Duodenal mucosa (tissue), 2 donors: ENCODE data around the gene FRMD4A.
"Not testable (repeated sequence)": the region's sequence is repeated elsewhere in the genome, so short reads cannot be mapped to it uniquely, and the experiment has no call there.

ENCODE experiments used
- H3K27ac ChIP-seq: one replicate; pipeline ENCODE4 v1.7.0; 2013; ENCODE audit warnings: low read depth, low read length
- H3K27me3 ChIP-seq, 2 donors: one replicate each; pipeline ENCODE4 v1.7.0; 2013; ENCODE audit warnings: low read length in 2 of 2, control low read depth in 1 of 2; ENCODE audit not compliant: insufficient read depth in 2 of 2, control insufficient read depth in 1 of 2
- H3K36me3 ChIP-seq, 2 donors: one replicate each; pipeline ENCODE4 v1.7.0; 2013; ENCODE audit warnings: low read length in 2 of 2, control low read depth in 1 of 2; ENCODE audit not compliant: insufficient read depth in 2 of 2, control insufficient read depth in 1 of 2
- H3K4me1 ChIP-seq, 2 donors: one replicate each; pipeline ENCODE4 v1.7.0; 2013; ENCODE audit warnings: low read length in 2 of 2, control low read depth in 1 of 2; ENCODE audit not compliant: insufficient read depth in 2 of 2, control insufficient read depth in 1 of 2
- H3K4me3 ChIP-seq, 2 donors: one replicate each; pipeline ENCODE4 v1.7.0; 2013; ENCODE audit warnings: low read length in 2 of 2, low read depth in 1 of 2
- H3K9ac ChIP-seq, 2 donors: one replicate each; pipeline ENCODE4 v1.7.0; 2013; ENCODE audit warnings: low read length in 2 of 2, low read depth in 1 of 2
- H3K9me3 ChIP-seq, 2 donors: one replicate each; pipeline ENCODE4 v1.7.0; 2013; ENCODE audit warnings: low read length in 2 of 2, control low read depth in 1 of 2; ENCODE audit not compliant: control insufficient read depth in 1 of 2

FRMD4A gene

DNA sequence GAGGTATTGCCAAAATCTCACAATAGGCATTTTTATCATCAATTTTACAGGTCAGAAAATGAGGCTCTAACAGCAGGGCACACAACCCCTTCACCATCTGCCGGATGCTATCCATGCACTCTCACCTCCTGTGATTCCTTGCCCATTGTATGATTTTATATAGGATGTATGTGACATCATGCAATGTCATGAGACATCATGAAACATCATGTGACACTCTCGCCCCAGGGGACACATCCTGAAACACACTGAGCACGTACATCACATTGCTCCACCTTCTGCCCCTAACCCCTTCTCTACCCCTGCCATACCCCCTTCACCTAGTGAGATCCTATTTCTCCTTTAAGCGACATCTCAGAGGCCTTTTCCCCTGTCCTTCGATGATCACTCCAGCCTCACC, 189.4 kb downstream of the FRMD4A start:
- no peaks in the 10 kb centered on the region for H3K9me3 ChIP-seq
- no peak overlapping the region for H3K9ac ChIP-seq
- H3K27ac ChIP-seq: no peak overlapping the region
- no peaks in the 10 kb centered on the region for H3K4me1 ChIP-seq
- no peaks in the 10 kb centered on the region for H3K36me3 ChIP-seq
- no peak overlapping the region for H3K4me3 ChIP-seq
- no peaks in the 10 kb centered on the region for H3K27me3 ChIP-seq

- no peak overlapping the region for H3K9ac ChIP-seq
- no peaks in the 10 kb centered on the region for H3K9me3 ChIP-seq
- no peak overlapping the region for H3K27ac ChIP-seq
- H3K4me3 ChIP-seq: no peak overlapping the region
- no peaks in the 10 kb centered on the region for H3K36me3 ChIP-seq
- H3K27me3 ChIP-seq: peaks cover 0 to 2% of the 10 kb centered on the region in 2 donors
- H3K4me1 ChIP-seq: no peaks in the 10 kb centered on the region
Measured at GRCh38 chr10:14137391-14137790, 193.3 kb downstream of the FRMD4A start.

DNA sequence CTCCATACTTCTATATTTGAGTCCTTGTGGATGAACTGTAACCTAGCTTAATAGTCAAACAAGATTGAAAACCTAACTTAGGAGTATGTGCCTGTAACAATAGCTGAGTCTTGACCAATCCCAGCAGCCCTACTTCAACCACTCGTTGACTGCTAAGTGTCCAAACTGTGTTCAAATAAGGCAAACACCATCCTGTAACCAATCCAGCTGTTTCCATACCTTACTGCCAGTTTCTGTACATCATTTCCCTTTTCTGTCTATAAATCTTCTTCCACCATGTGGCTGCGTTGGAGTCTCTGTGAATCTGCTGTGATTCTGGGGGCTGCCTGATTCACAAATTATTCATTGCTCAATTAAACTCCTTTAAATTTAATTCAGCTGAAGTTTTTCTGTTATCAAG, 195.5 kb downstream of the FRMD4A start:
- not testable (repeated sequence) for H3K9ac ChIP-seq, H3K9me3 ChIP-seq, H3K27me3 ChIP-seq, H3K4me3 ChIP-seq, H3K4me1 ChIP-seq, H3K27ac ChIP-seq, H3K36me3 ChIP-seq

- Histone ChIP-seq H3K27me3 (peaks cover 0 to 2% of the 10 kb centered on the region in 2 donors), H3K27ac (no peak overlapping the region), H3K4me1 (no peaks in the 10 kb centered on the region), H3K36me3 (no peaks in the 10 kb centered on the region), H3K9ac (no peak overlapping the region), H3K4me3 (no peak overlapping the region), H3K9me3 (no peaks in the 10 kb centered on the region)
Measured at GRCh38 chr10:14134275-14134674, 196.4 kb downstream of the FRMD4A start.

- Histone ChIP-seq H3K36me3 (no peaks in the 10 kb centered on the region), H3K9me3 (no peaks in the 10 kb centered on the region), H3K4me1 (no peaks in the 10 kb centered on the region), H3K27ac (no peak overlapping the region), H3K27me3 (peaks cover 0 to 2% of the 10 kb centered on the region in 2 donors), H3K9ac (no peak overlapping the region), H3K4me3 (no peak overlapping the region)
Measured at GRCh38 chr10:14131261-14131960, 199.3 kb downstream of the FRMD4A start.

DNA sequence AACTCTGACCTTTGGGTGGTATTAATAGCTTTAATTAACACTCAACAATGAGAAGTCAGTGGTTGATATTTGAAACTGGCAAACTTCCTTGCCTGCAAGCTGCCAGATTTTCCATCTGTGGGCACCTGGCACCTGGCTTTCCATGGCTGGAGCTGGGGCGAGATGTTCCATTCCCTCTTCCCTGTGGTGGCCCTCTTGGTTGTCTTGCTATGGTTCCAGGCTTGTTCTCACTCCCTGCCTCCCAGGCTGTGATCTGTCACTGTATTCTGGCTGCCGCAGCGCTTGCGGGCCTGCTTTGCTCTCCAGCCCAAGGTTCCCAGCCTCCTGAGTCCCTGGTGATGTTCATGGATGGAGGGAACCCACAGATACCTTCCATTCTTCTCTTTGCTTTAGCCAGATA, 201.0 kb downstream of the FRMD4A start:
- H3K4me1 ChIP-seq: no peaks in the 10 kb centered on the region
- H3K4me3 ChIP-seq: no peak overlapping the region
- H3K9me3 ChIP-seq: no peaks in the 10 kb centered on the region
- no peak overlapping the region for H3K27ac ChIP-seq
- H3K36me3 ChIP-seq: no peaks in the 10 kb centered on the region
- no peak overlapping the region for H3K9ac ChIP-seq
- no peaks in the 10 kb centered on the region for H3K27me3 ChIP-seq

GRCh38 chr10:14128519-14128918, 202.2 kb downstream of the FRMD4A start:
- Histone ChIP-seq H3K27me3 (no peaks in the 10 kb centered on the region), H3K4me1 (no peaks in the 10 kb centered on the region), H3K4me3 (no peak overlapping the region), H3K9me3 (no peaks in the 10 kb centered on the region), H3K9ac (no peak overlapping the region), H3K27ac (no peak overlapping the region), H3K36me3 (no peaks in the 10 kb centered on the region)

DNA sequence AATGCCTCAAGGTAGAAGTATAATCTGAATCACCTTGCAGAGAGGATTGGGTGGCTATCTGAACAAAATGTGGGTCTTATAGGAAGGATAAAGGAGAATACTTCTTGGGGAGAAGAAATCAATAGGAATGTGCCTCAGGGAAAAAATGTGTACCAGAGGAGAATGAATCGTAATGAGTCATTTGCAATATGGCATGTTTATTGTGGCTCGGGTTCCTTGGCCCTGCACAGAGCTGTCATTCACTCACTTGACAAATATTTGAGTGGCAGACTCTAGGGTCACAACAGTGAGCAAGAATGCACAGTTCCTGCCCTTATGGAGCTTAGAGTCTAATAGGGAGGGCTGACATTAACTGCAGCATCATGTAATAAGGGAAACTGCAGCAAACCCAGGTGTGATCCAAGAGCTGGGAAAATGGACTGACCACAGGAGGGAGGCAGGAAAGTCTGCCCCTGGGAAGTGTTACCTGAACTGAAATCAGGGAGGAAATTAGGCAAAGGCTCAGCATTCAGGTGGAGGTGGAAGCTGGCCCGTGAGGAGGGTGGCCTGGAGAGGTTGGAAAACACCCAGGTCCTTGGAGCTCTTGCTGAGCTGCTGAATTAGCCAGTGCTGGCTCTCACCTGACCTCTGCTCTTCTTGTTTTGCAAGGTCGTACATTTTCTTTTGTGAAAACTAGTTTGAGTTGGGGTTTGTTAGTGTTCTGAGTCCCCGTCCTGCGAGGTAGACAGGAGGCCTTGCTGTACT, 203.9 kb downstream of the FRMD4A start:
- Histone ChIP-seq H3K4me3 (no peak overlapping the region), H3K36me3 (no peaks in the 10 kb centered on the region), H3K27ac (no peak overlapping the region), H3K9ac (no peak overlapping the region), H3K9me3 (no peaks in the 10 kb centered on the region), H3K4me1 (no peaks in the 10 kb centered on the region), H3K27me3 (no peaks in the 10 kb centered on the region)

DNA sequence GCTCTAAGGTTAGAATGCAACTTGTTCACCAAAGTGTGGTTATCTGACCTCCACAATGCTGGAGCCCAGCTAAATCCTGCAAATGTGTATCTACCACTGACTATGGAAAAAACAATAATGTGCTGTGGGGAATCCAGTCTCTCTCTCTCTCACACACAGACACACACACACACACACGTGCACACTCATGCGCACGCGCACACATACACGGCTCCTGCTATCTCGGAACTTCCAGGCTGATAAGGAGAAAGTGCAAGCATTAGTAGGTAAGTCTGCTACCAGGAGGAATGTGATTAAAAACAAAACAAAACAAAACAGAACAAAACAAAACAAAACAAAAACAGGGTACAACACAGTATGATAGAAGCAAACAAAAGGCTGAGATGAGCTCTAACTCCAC, 205.2 kb downstream of the FRMD4A start:
- no peaks in the 10 kb centered on the region for H3K27me3 ChIP-seq
- H3K4me1 ChIP-seq: no peaks in the 10 kb centered on the region
- H3K9ac ChIP-seq: no peak overlapping the region
- no peak overlapping the region for H3K4me3 ChIP-seq
- H3K9me3 ChIP-seq: no peaks in the 10 kb centered on the region
- H3K36me3 ChIP-seq: no peaks in the 10 kb centered on the region
- H3K27ac ChIP-seq: no peak overlapping the region

GRCh38 chr10:14124941-14125340, 205.8 kb downstream of the FRMD4A start:
- no peaks in the 10 kb centered on the region for H3K36me3 ChIP-seq
- no peaks in the 10 kb centered on the region for H3K4me1 ChIP-seq
- H3K4me3 ChIP-seq: no peak overlapping the region
- H3K9ac ChIP-seq: no peak overlapping the region
- no peaks in the 10 kb centered on the region for H3K27me3 ChIP-seq
- H3K27ac ChIP-seq: no peak overlapping the region
- no peaks in the 10 kb centered on the region for H3K9me3 ChIP-seq
